Tibial artery (tissue), 4 donors: ENCODE data around the gene RAC3.

Source experiments
- DNase-seq, 2 donors: peaks; one replicate each; pipeline ENCODE4 v3.0.0-alpha.2; 2019
- H3K27ac ChIP-seq, 2 donors: fragments of 200-600 bp; sonication (generic) in 1 of 2; 1 replicate in 1 of 2; 2 replicates in 1 of 2; pipeline ENCODE4 v1.5.1; 2018 to 2019; ENCODE audit warnings: mild to moderate bottlenecking in 1 of 2
- H3K27me3 ChIP-seq, 2 donors: fragments of 200-600 bp; sonication (generic) in 1 of 2; one replicate each; pipeline versions ENCODE4 v1.5.1 to v1.6.0; 2016 to 2019
- H3K36me3 ChIP-seq, 3 donors: fragments of 200-600 bp; sonication (generic) in 2 of 3; one replicate each; pipeline ENCODE4 v1.5.1; 2016 to 2019; ENCODE audit warnings: mild to moderate bottlenecking in 2 of 3
- H3K4me1 ChIP-seq, 4 donors: fragments of 200-600 bp; sonication (generic) in 2 of 4; 1 replicate in 3 of 4; 2 replicates in 1 of 4; pipeline ENCODE4 v1.5.1; 2016 to 2019
- H3K4me3 ChIP-seq, 2 donors: fragments of 200-600 bp; sonication (generic) in 1 of 2; 1 replicate in 1 of 2; 2 replicates in 1 of 2; pipeline ENCODE4 v1.5.1; 2018 to 2019; ENCODE audit warnings: mild to moderate bottlenecking in 2 of 2
- H3K9me3 ChIP-seq, 3 donors: fragments of 200-600 bp; sonication (generic) in 1 of 3; one replicate each; pipeline ENCODE4 v1.5.1; 2016 to 2019
- intact Hi-C: fragments of 100-400 bp; cut with DNase I; formaldehyde crosslinking; loops from one replicate; pipeline ENCODE4 v1.15.0; 2023; ENCODE audit warnings: low total_unique reads
- TF ChIP-seq, protein P1 (sequence below), 2 experiments: fragments of 200-600 bp in 1 of 2; fragments of 450-650 bp in 1 of 2; IDR thresholded peaks; one replicate each; pipeline ENCODE4 v1.5.1; 2017 to 2019; ENCODE audit warnings: antibody characterized with exemption in 2 of 2, mild to moderate bottlenecking in 1 of 2, moderate library complexity in 1 of 2

Gene RAC3

DNA sequence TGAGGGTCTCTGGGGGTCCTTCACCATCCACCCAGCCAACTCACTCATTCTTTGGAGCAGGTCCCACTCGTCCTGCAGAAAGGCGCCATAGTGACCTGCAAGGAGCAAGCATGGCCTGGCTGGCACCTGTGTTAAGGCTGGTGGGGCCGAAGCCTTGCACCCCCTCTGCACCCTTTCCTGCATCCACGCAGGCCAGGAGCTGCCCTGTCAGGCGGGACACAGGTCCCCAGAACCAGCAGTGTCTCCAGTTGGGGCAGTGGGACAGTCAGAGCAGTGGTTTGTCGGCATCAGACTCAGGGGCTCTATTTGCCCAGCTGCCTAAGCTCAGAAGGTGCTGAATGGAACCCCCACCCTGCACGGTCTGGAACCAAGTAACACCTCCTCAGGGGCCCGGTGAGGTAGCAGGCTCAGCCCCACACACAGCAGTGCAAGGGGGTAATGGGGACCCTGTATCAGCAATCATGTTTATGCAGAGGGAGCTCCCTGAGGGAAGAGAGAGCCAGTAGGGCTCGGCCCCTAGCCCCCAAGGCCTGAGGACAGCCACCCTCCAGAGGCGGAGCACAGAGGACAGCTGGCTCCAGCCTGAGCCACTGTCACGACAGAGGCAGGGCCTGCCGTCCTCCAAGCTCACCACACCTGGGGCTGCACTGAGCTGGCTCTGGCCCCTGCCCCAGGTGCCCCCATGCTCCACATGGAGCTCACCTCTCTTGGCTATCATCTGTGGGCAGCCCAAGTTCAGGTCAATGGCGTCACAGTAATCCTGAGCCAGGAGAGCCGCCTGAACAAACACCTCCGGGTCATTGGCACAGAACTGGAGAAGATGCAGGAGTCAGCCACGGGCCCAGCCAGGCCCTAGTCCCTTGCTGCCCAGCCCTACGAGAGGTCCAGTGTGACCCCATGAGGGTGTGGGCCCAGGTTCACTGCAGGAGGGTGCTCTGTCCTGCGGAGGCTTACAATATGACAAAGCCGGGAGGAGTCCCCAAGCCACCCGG is 32.2 kb downstream of the RAC3 start:
- Histone ChIP-seq H3K27ac (peak overlapping the region in 1 of 2 donors; percentile 86), H3K36me3 (peaks cover 16 to 54% (median 47%) of the 10 kb centered on the region in 3 donors), H3K9me3 (no peaks in the 10 kb centered on the region), H3K27me3 (no peaks in the 10 kb centered on the region), H3K4me1 (peaks cover 0 to 26% (median 19%) of the 10 kb centered on the region in 4 donors), H3K4me3 (peak overlapping the region in 1 of 2 donors; percentile 72)
- DNase-seq, result no peak
- TF ChIP-seq, protein P1, sequence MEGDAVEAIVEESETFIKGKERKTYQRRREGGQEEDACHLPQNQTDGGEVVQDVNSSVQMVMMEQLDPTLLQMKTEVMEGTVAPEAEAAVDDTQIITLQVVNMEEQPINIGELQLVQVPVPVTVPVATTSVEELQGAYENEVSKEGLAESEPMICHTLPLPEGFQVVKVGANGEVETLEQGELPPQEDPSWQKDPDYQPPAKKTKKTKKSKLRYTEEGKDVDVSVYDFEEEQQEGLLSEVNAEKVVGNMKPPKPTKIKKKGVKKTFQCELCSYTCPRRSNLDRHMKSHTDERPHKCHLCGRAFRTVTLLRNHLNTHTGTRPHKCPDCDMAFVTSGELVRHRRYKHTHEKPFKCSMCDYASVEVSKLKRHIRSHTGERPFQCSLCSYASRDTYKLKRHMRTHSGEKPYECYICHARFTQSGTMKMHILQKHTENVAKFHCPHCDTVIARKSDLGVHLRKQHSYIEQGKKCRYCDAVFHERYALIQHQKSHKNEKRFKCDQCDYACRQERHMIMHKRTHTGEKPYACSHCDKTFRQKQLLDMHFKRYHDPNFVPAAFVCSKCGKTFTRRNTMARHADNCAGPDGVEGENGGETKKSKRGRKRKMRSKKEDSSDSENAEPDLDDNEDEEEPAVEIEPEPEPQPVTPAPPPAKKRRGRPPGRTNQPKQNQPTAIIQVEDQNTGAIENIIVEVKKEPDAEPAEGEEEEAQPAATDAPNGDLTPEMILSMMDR (IDR thresholded peaks at IDR 0.05), result no peak
- intact Hi-C loops, result no loop called here

- DNase-seq, result no peak
- intact Hi-C loops, result no loop called here
- H3K27me3 ChIP-seq, result no peaks in the 10 kb centered on the region
- H3K27ac ChIP-seq, result peak overlapping the region; percentile 82 to 86
- TF ChIP-seq, protein P1 (IDR thresholded peaks at IDR 0.05), result no peak
- peaks cover 0 to 26% (median 19%) of the 10 kb centered on the region in 4 donors for H3K4me1 ChIP-seq
- H3K36me3 ChIP-seq, result peaks cover 16 to 45% (median 40%) of the 10 kb centered on the region in 3 donors
- no peaks in the 10 kb centered on the region for H3K9me3 ChIP-seq
- peak overlapping the region; percentile 72 to 97 for H3K4me3 ChIP-seq
Observed at GRCh38 chr17:82064433-82065192, 33.1 kb downstream of the RAC3 start.

DNA sequence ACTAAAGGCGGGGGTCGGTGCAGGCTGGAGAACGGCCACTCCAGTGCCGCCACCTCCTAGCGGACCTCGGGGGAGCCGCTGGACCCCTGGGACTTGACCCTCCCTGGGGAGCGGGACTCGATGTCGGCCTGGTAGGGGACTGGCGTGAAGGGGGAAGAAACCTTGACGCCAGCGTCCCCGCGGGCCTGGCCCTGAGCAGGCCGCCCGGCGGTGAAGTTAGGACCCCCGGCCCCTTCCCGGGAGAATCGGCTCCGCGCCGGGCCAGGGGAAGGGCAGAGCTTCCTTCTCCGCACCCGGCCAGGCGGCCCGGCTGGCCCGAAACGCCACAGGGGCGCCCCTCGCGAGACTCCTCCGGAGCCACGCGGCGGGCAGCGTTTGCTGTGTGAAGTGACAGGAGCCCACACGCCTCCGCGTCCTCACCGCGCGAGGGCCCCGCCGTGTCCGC is 33.7 kb downstream of the RAC3 start:
- DNase-seq, result no peak
- TF ChIP-seq, protein P1 (IDR thresholded peaks at IDR 0.05), result no peak
- Histone ChIP-seq H3K4me1 (peaks cover 0 to 26% (median 19%) of the 10 kb centered on the region in 4 donors), H3K4me3 (peak overlapping the region; percentile 72 to 97), H3K27me3 (no peaks in the 10 kb centered on the region), H3K36me3 (peaks cover 16 to 39% (median 35%) of the 10 kb centered on the region in 3 donors), H3K9me3 (no peaks in the 10 kb centered on the region), H3K27ac (peak overlapping the region; percentile 82 to 86)
- intact Hi-C loops, result no loop called here

- DNase-seq, result no peak
- Histone ChIP-seq H3K4me3 (peak within 1 kb of the TSS; percentile 72 to 97), H3K36me3 (peaks cover 12 to 34% (median 30%) of the 10 kb centered on the region in 3 donors), H3K27me3 (no peaks in the 10 kb centered on the region), H3K9me3 (no peaks in the 10 kb centered on the region), H3K4me1 (peaks cover 0 to 26% (median 19%) of the 10 kb centered on the region in 4 donors), H3K27ac (peak within 1 kb of the TSS; percentile 82 to 86)
- intact Hi-C loops, result no loop called here
- TF ChIP-seq, protein P1 (IDR thresholded peaks at IDR 0.05), result peak in 1 of 2 experiments; percentile 9
Observed at GRCh38 chr17:82065638-82066303, 34.3 kb downstream of the RAC3 start, which contains the start of gene DUS1L. Gene DUS1L (minus strand): TSS chr17:82065804. CDS start chr17:82065059, 745 bp downstream.

DNA sequence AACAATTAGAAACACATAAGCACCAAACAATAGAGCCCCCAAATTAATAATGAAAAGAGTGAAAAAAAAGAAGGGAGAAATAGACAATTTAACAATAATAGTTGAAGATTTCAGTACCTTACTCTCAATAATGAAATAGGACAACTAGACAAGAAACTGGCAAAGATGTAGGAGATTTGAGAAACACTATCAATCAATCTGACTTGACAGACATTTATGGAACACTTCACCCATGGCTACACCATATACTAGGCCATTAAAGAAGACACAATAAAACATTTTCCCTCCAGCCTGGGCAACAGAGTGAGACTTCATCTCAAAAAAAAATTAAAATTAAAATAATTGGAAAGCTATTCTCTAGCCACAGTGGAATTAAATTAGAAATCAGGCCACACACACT is 39.1 kb downstream of the RAC3 start:
- Histone ChIP-seq H3K27me3 (no peaks in the 10 kb centered on the region), H3K36me3 (no peaks in the 10 kb centered on the region), H3K27ac (no peak overlapping the region), H3K4me3 (no peak overlapping the region), H3K4me1 (peaks cover 0 to 8% (median 3%) of the 10 kb centered on the region in 4 donors), H3K9me3 (no peaks in the 10 kb centered on the region)
- no peak for DNase-seq
- TF ChIP-seq, protein P1 (IDR thresholded peaks at IDR 0.05), result no peak
- intact Hi-C loops, result no loop called here
